Smooth muscle cell (in vitro differentiated cells): ENCODE results near the gene PEF1. TPM values are rescaled to one million over a fixed set of nuclear protein-coding genes. Genes with fewer than 3 reads are reported as not detected.

Source experiments
- DNase-seq: peaks from one replicate; lab custom pipeline; 2025; ENCODE audit not compliant: unreplicated experiment; lab: John Stamatoyannopoulos, UW
- H2AFZ ChIP-seq: fragments of 200-600 bp; sonication (generic); 2 replicates; pipeline ENCODE4 v1.6.0; 2016; ENCODE audit warnings: antibody characterized with exemption, low read depth, mild to moderate bottlenecking
- H3F3A ChIP-seq: fragments of 200-600 bp; sonication (generic); 2 replicates; pipeline ENCODE4 v1.6.0; 2017; ENCODE audit warnings: antibody characterized with exemption, low read depth
- H3K27ac ChIP-seq: fragments of 200-600 bp; sonication (generic); 2 replicates; pipeline ENCODE4 v1.5.1; 2016; ENCODE audit warnings: low read depth, mild to moderate bottlenecking
- H3K27me3 ChIP-seq: fragments of 200-600 bp; sonication (generic); 2 replicates; pipeline ENCODE4 v1.6.1; 2016; ENCODE audit warnings: low read depth, mild to moderate bottlenecking
- H3K36me3 ChIP-seq: fragments of 200-600 bp; sonication (generic); 2 replicates; pipeline ENCODE4 v1.5.1; 2016; ENCODE audit warnings: low read depth
- H3K4me1 ChIP-seq: fragments of 200-600 bp; sonication (generic); 2 replicates; pipeline ENCODE4 v1.5.1; 2016; ENCODE audit warnings: low read depth
- H3K4me2 ChIP-seq: fragments of 200-600 bp; sonication (generic); 2 replicates; pipeline ENCODE4 v1.6.0; 2016; ENCODE audit warnings: mild to moderate bottlenecking
- H3K4me3 ChIP-seq: fragments of 200-600 bp; sonication (generic); 2 replicates; pipeline ENCODE4 v1.5.1; 2016; ENCODE audit warnings: mild to moderate bottlenecking
- H3K79me2 ChIP-seq: fragments of 200-600 bp; sonication (generic); 2 replicates; pipeline ENCODE4 v1.6.0; 2016; ENCODE audit warnings: low read depth, mild to moderate bottlenecking
- H3K9ac ChIP-seq: fragments of 200-600 bp; sonication (generic); 2 replicates; pipeline ENCODE4 v1.6.0; 2016; ENCODE audit warnings: low read depth
- H3K9me3 ChIP-seq: fragments of 200-600 bp; sonication (generic); replicated peaks from 2 replicates; pipeline ENCODE4 v1.5.1; 2016; ENCODE audit warnings: low read depth
- H4K20me1 ChIP-seq: fragments of 200-600 bp; sonication (generic); 2 replicates; pipeline ENCODE4 v1.6.0; 2016; ENCODE audit warnings: low read depth
- WGBS: methylation state at CpG from one replicate; pipeline ENCODE4 v1.1.7; 2016; ENCODE audit warnings: low lambda C conversion rate; 5-methylcytosine and 5-hydroxymethylcytosine counted together
- polyA plus RNA-seq: library from polyadenylated mRNA; unstranded; fragments of >200 nt; fragmentation: Nextera tagmentation; extraction: Ambion mirVana; gene quantifications from 2 replicates; pipeline ENCODE4 v1.2.1, GENCODE V29; 2016
- total RNA-seq: library from RNA; depleted of rRNA; stranded (reverse); fragments of >200 nt; gene quantifications from 2 replicates; pipeline ENCODE4 v1.2.3, GENCODE V29; 2014
- TF ChIP-seq, protein P1 (sequence below): fragments of 200-600 bp; sonication (generic); IDR thresholded peaks from 2 replicates; pipeline ENCODE4 v1.5.1; 2017; ENCODE audit warnings: borderline replicate concordance, mild to moderate bottlenecking, antibody characterized with exemption; ENCODE audit not compliant: insufficient read depth, poor library complexity, severe bottlenecking

PEF1 gene
- total and polyA plus RNA-seq, 2 experiments from 2014 or later = 61.4 to 77.1 TPM

DNA sequence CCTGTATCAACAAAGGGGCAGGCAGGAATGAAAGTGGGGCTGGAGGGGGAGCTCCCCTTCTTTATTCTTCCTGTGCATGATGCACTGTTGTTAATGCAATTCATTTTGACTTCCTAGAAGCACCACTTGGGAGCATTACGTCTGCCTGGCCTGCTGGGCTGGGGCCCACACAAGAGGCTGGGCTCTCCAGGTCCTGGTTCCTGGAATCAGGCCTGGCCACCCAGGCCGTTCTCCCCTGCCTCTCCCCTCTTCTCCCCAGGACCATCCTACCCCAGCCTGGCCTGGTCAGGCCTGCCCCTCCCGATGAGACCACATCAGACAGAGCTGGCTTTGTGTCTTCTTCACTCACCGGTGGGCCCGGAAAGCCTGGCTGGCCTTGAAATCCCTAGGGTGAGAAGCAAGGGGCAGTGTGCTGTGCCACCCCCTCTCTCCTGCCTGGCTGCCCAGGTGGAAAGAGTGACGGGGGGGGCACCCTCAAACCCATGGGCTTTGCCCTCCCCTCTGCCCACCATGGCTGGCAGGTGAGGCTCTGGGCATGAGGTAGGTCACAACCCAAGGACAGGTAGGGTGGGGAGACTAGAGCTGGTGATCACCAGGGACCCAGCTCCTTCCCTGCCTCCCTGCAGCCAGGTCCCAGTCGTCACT is 20.7 kb upstream of the PEF1 start:
- DNase-seq = no peak
- H3F3A ChIP-seq = no peaks in the 10 kb centered on the region
- no peak overlapping the region for H2AFZ ChIP-seq
- TF ChIP-seq, protein P1, sequence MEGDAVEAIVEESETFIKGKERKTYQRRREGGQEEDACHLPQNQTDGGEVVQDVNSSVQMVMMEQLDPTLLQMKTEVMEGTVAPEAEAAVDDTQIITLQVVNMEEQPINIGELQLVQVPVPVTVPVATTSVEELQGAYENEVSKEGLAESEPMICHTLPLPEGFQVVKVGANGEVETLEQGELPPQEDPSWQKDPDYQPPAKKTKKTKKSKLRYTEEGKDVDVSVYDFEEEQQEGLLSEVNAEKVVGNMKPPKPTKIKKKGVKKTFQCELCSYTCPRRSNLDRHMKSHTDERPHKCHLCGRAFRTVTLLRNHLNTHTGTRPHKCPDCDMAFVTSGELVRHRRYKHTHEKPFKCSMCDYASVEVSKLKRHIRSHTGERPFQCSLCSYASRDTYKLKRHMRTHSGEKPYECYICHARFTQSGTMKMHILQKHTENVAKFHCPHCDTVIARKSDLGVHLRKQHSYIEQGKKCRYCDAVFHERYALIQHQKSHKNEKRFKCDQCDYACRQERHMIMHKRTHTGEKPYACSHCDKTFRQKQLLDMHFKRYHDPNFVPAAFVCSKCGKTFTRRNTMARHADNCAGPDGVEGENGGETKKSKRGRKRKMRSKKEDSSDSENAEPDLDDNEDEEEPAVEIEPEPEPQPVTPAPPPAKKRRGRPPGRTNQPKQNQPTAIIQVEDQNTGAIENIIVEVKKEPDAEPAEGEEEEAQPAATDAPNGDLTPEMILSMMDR = no peak
- no peak overlapping the region for H3K4me3 ChIP-seq
- no peaks in the 10 kb centered on the region for H3K4me1 ChIP-seq
- no peaks in the 10 kb centered on the region for H3K36me3 ChIP-seq
- H3K4me2 ChIP-seq = no peak overlapping the region
- no peak overlapping the region for H3K9ac ChIP-seq
- no peaks in the 10 kb centered on the region for H3K9me3 ChIP-seq
- no peaks in the 10 kb centered on the region for H4K20me1 ChIP-seq
- no peak overlapping the region for H3K27ac ChIP-seq
- no peaks in the 10 kb centered on the region for H3K79me2 ChIP-seq
- no peaks in the 10 kb centered on the region for H3K27me3 ChIP-seq
- 91% methylated on average over 7 of the region's 7 CpGs for WGBS

DNA sequence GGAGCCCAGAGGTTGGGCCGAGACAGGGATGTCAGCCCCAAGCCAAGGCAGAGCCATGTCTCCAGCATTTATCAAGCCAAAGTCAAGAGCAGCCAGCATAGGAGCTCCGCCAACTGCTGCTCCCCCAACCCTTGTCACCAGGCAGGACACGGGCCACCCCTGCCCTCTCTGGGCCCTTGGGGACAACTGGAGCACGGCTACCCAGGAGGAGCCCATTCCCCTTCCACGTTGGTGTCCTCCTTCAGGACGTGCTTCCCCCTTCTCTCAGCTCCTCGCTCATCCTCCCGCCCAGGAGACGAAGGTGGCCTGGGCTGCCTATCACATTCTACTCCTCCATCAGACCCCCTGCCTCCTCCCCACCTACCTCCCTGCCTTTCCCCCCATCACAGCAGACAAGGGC is 19.9 kb upstream of the PEF1 start:
- Histone ChIP-seq H3K27ac (no peak overlapping the region), H3K4me2 (no peak overlapping the region), H3K4me1 (no peaks in the 10 kb centered on the region), H3K27me3 (no peaks in the 10 kb centered on the region), H4K20me1 (no peaks in the 10 kb centered on the region), H3K4me3 (no peak overlapping the region), H2AFZ (no peak overlapping the region), H3K79me2 (no peaks in the 10 kb centered on the region), H3K9ac (no peak overlapping the region), H3K36me3 (no peaks in the 10 kb centered on the region), H3F3A (no peaks in the 10 kb centered on the region), H3K9me3 (no peaks in the 10 kb centered on the region)
- TF ChIP-seq, protein P1 = no peak
- 94% methylated on average over 9 of the region's 9 CpGs for WGBS
- no peak for DNase-seq

DNA sequence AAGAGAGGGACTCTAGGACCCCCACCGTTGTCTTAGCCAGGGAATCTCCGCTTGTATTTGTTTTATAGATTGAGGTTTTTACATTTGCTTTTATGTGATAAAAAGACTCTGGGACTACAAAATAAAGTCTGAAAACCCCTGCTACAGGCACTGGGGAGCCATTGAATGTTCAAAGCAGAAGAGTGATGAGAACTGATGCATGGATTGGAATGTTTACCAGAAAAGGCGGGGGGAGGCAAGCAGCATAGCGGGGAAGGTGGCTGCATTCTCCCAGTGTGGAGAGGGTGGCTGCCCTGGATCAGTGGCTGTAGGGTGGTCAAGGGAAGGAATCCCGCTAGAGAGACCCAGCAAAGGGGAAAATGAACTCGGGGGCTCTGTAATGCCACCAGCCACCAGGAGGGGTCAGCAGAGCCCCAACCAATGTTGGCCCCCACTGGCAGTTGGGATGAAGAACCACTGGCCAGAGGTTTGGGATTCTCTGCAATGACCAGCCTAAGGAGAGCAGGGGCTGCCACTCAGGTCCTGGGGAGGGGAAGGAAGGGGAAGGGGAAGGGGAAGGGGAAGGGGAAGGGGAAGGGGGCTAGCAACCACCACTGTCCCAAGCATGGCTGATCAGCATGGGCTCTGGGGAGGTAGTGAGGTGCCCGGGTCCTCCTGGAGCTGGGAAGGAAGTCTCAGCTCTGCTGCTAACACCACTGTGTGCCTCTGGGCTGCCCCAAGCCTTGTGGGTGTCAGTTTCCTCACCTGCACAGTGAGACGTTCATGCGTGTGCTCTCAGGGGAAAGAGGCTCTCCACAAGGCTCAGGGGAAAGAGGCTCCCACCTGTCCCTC is 19.2 kb upstream of the PEF1 start:
- no peak overlapping the region for H3K4me3 ChIP-seq
- DNase-seq = peak; percentile 13
- 50% methylated on average over 9 of the region's 9 CpGs for WGBS

More for the DNA sequence above, 19.2 kb upstream of the PEF1 start:
- TF ChIP-seq, protein P1 = peak; percentile 90
- H3K79me2 ChIP-seq = no peaks in the 10 kb centered on the region
- no peaks in the 10 kb centered on the region for H3K4me1 ChIP-seq
- no peaks in the 10 kb centered on the region for H3F3A ChIP-seq
- H4K20me1 ChIP-seq = no peaks in the 10 kb centered on the region
- no peak overlapping the region for H3K9ac ChIP-seq
- no peaks in the 10 kb centered on the region for H3K27me3 ChIP-seq
- no peaks in the 10 kb centered on the region for H3K36me3 ChIP-seq
- no peaks in the 10 kb centered on the region for H3K9me3 ChIP-seq
- H3K27ac ChIP-seq = no peak overlapping the region
- H3K4me2 ChIP-seq = no peak overlapping the region
- no peak overlapping the region for H2AFZ ChIP-seq
